Transverse colon (tissue), 4 donors: Measurements from ENCODE around the gene FOXK2.

Experiments
- CTCF ChIP-seq, 5 experiments: fragments of 200-600 bp in 3 of 5; fragments of 450-650 bp in 2 of 5; sonication (generic) in 3 of 5; IDR thresholded peaks; 1 replicate in 2 of 5; 2 replicates in 3 of 5; pipeline ENCODE4 v1.5.1; 2016 to 2017; ENCODE audit warnings: antibody characterized with exemption in 5 of 5, inconsistent platforms in 3 of 5, mild to moderate bottlenecking in 2 of 5, moderate library complexity in 1 of 5
- EP300 ChIP-seq: sonication (generic); formaldehyde crosslinking; IDR thresholded peaks from one replicate; pipeline ENCODE4 v1.6.1; 2017; ENCODE audit warnings: antibody characterized with exemption, low read depth
- POLR2A ChIP-seq: fragments of 450-650 bp; IDR thresholded peaks from one replicate; pipeline ENCODE4 v1.6.1; 2016; ENCODE audit warnings: antibody characterized with exemption, mild to moderate bottlenecking, moderate library complexity
- POLR2AphosphoS5 ChIP-seq, 3 donors: sonication (generic); formaldehyde crosslinking; IDR thresholded peaks; one replicate each; pipeline ENCODE4 v1.6.1; 2016; ENCODE audit warnings: antibody characterized with exemption in 3 of 3

GRCh38 chr17:82565551-82565950 lies 46.0 kb downstream of the FOXK2 start:
- TF ChIP-seq CTCF (IDR thresholded peaks at IDR 0.05) (no peak), POLR2A (no peak), EP300 (no peak), POLR2AphosphoS5 (IDR thresholded peaks at IDR 0.05) (no peak)
